Mucosa of stomach (tissue), 1 donor: ENCODE data around the gene GRM4.

ENCODE experiments used
- H3K27me3 ChIP-seq: one replicate; pipeline ENCODE4 v1.7.0; 2013; ENCODE audit warnings: mild to moderate bottlenecking, low read length; ENCODE audit not compliant: control insufficient read depth, insufficient read depth
- H3K36me3 ChIP-seq: one replicate; pipeline ENCODE4 v1.7.0; 2013; ENCODE audit warnings: low read length; ENCODE audit not compliant: control insufficient read depth, insufficient read depth
- H3K4me1 ChIP-seq: one replicate; pipeline ENCODE4 v1.7.0; 2013; ENCODE audit warnings: mild to moderate bottlenecking, low read length; ENCODE audit not compliant: control insufficient read depth, insufficient read depth
- H3K4me3 ChIP-seq: one replicate; pipeline ENCODE4 v1.7.0; 2013; ENCODE audit warnings: low read length
- H3K9ac ChIP-seq: one replicate; pipeline ENCODE4 v1.7.0; 2013; ENCODE audit warnings: mild to moderate bottlenecking, low read length, moderate library complexity
- H3K9me3 ChIP-seq: one replicate; pipeline ENCODE4 v1.7.0; 2013; ENCODE audit warnings: mild to moderate bottlenecking, low read length, moderate library complexity; ENCODE audit not compliant: control insufficient read depth
- donor health status: Pancreatic carcinoma.

Gene GRM4

DNA sequence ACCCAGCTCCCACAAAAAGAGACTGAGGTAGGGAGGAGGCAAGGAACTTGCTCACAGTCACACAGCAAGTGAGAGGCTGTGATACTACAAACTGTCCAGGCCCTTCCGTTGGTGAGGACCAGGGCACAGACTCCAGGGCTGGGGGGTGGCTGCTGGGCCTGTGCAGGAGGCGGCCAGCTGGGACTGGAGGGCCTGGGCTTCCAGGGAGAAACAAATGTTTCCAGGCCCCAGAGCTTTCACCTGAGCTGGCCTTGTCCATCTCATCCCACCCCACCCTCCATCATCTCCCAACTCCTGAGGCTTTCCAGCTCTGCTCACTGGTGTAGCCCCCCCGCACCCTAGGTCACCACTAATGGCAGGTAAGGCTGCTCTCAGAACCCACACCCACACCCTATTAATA, 86.0 kb downstream of the GRM4 start:
- H3K27me3 ChIP-seq, result peaks cover 21% of the 10 kb centered on the region

DNA sequence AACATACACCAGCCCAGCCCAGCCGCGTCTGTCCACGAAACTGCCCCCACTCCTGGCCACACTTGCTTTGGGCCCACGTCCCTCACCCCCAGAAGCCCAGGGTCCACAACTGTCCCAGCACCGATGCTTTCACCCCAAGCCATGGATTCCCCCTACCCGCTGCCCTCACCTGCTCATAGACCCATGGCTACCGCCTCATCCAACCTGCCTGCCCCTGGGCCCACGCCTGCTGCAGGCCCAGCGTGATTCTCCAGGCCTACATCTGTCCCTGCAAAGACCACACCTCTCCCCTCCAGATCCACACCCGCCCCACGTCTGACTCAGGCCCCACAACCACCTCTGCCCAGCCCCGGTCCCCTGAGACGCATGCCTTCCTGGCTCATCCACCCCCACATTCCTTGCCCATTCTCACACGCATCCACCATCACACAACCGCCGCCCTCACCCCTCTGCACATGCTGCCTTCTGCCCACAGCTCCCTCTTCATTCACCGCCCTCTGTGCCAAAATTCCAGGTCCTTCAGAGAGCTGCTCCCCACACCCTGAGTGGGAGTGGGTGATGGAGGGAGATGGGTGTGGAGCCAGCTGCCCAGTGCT, 86.7 kb downstream of the GRM4 start:
- no peaks in the 10 kb centered on the region for H3K9me3 ChIP-seq
- H3K4me1 ChIP-seq, result peaks cover 7% of the 10 kb centered on the region
- H3K9ac ChIP-seq, result no peak overlapping the region
- H3K4me3 ChIP-seq, result no peak overlapping the region
- peaks cover 14% of the 10 kb centered on the region for H3K27me3 ChIP-seq
- no peaks in the 10 kb centered on the region for H3K36me3 ChIP-seq

More for the DNA sequence above, 86.0 kb downstream of the GRM4 start:
- no peaks in the 10 kb centered on the region for H3K9me3 ChIP-seq
- H3K4me1 ChIP-seq, result peaks cover 7% of the 10 kb centered on the region
- H3K4me3 ChIP-seq, result no peak overlapping the region
- H3K36me3 ChIP-seq, result no peaks in the 10 kb centered on the region
- H3K9ac ChIP-seq, result no peak overlapping the region

- peaks cover 7% of the 10 kb centered on the region for H3K4me1 ChIP-seq
- no peak overlapping the region for H3K4me3 ChIP-seq
- no peak overlapping the region for H3K9ac ChIP-seq
- H3K27me3 ChIP-seq, result peaks cover 16% of the 10 kb centered on the region
- no peaks in the 10 kb centered on the region for H3K36me3 ChIP-seq
- no peaks in the 10 kb centered on the region for H3K9me3 ChIP-seq
These were observed 88.1 kb downstream of the GRM4 start for GRCh38 chr6:34057790-34058189.

GRCh38 chr6:34057191-34057590, 88.7 kb downstream of the GRM4 start:
- peaks cover 7% of the 10 kb centered on the region for H3K4me1 ChIP-seq
- H3K36me3 ChIP-seq, result no peaks in the 10 kb centered on the region
- H3K9ac ChIP-seq, result no peak overlapping the region
- H3K9me3 ChIP-seq, result no peaks in the 10 kb centered on the region
- peaks cover 15% of the 10 kb centered on the region for H3K27me3 ChIP-seq
- H3K4me3 ChIP-seq, result no peak overlapping the region

GRCh38 chr6:34056305-34057108, 89.4 kb downstream of the GRM4 start:
- H3K9ac ChIP-seq, result no peak overlapping the region
- peaks cover 7% of the 10 kb centered on the region for H3K4me1 ChIP-seq
- no peak overlapping the region for H3K4me3 ChIP-seq
- no peaks in the 10 kb centered on the region for H3K36me3 ChIP-seq
- no peaks in the 10 kb centered on the region for H3K9me3 ChIP-seq
- peaks cover 15% of the 10 kb centered on the region for H3K27me3 ChIP-seq

- no peaks in the 10 kb centered on the region for H3K9me3 ChIP-seq
- peaks cover 12% of the 10 kb centered on the region for H3K27me3 ChIP-seq
- H3K36me3 ChIP-seq, result no peaks in the 10 kb centered on the region
- no peak overlapping the region for H3K9ac ChIP-seq
- no peak overlapping the region for H3K4me3 ChIP-seq
- peaks cover 7% of the 10 kb centered on the region for H3K4me1 ChIP-seq
These were observed 90.5 kb downstream of the GRM4 start for GRCh38 chr6:34055223-34055933.

- H3K36me3 ChIP-seq, result no peaks in the 10 kb centered on the region
- H3K9me3 ChIP-seq, result no peaks in the 10 kb centered on the region
- H3K4me3 ChIP-seq, result no peak overlapping the region
- no peak overlapping the region for H3K9ac ChIP-seq
- H3K4me1 ChIP-seq, result peaks cover 7% of the 10 kb centered on the region
- H3K27me3 ChIP-seq, result peaks cover 12% of the 10 kb centered on the region
These were observed 92.2 kb downstream of the GRM4 start for GRCh38 chr6:34053721-34054120.

DNA sequence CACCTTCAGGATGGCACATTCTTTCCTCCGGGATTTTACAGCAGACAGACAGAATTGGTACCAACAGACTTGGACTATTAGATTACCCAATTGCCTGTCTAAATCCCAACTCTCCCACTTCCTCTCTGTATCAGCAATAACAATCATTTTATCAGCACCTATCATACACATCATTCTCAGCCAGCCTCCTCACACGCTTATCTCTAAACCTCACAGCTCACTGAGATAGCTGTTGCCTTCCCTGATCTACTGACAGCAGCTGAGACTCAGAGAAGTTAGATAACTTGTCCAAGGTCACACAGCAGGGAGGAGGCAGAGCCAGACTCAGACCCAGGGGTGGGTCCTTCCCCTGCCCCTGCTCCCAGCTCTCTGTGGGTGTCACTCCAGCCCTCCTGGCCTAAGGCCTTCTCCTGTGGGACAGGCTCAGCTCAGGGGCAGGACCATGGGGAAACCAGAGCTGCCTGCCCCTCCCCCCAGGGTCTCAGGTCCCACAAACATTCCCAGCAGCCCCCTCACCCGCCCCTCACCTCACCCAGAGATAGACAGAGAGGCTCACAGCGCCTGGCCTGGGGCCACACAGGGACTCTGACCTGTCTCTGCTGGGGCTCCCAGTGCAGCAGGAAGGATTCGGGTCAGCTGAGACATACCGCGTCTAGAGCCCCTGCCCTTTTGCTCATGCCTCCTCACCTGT, 92.8 kb downstream of the GRM4 start:
- H3K36me3 ChIP-seq, result no peaks in the 10 kb centered on the region
- H3K9me3 ChIP-seq, result no peaks in the 10 kb centered on the region
- H3K4me1 ChIP-seq, result peaks cover 7% of the 10 kb centered on the region
- H3K27me3 ChIP-seq, result peaks cover 12% of the 10 kb centered on the region
- H3K4me3 ChIP-seq, result no peak overlapping the region
- H3K9ac ChIP-seq, result no peak overlapping the region

DNA sequence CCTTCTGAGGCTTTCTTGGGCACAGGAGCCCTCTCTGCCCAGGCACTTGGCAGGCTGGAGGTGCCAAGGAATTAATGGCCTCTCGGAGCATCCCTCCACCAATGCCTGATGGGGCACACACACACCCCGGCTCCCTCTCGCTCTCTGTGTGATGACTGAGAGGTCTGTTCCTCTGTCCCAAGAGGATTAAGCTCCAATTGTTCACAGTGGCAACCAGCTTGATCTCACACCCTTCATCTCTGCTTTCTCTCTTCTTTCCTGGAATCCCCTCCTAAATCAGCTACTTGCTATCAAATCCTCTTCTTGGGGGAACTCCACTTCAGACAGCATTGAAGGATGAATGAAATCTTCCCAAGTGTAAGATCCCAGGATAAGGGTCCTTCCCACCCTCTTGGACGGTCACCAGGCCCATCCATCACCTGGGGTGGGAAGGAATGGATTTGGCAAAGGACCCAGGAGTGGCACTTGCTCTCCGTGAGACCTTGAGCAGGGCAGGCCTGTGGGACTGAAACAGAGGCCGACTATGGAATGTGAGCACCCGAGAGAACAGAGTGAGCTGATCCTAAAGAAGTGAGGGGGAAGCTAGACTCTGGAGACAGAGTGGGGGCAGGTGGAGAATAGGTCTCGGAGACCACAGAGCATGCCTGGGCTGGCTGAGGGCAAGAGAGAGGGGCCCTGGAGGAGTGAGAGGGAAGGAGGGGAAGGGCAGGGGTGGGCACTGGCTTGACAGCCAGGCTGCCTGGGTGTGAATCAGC, 93.6 kb downstream of the GRM4 start:
- no peaks in the 10 kb centered on the region for H3K9me3 ChIP-seq
- no peak overlapping the region for H3K4me3 ChIP-seq
- H3K4me1 ChIP-seq, result peaks cover 7% of the 10 kb centered on the region
- H3K36me3 ChIP-seq, result no peaks in the 10 kb centered on the region
- H3K27me3 ChIP-seq, result peaks cover 12% of the 10 kb centered on the region
- no peak overlapping the region for H3K9ac ChIP-seq

DNA sequence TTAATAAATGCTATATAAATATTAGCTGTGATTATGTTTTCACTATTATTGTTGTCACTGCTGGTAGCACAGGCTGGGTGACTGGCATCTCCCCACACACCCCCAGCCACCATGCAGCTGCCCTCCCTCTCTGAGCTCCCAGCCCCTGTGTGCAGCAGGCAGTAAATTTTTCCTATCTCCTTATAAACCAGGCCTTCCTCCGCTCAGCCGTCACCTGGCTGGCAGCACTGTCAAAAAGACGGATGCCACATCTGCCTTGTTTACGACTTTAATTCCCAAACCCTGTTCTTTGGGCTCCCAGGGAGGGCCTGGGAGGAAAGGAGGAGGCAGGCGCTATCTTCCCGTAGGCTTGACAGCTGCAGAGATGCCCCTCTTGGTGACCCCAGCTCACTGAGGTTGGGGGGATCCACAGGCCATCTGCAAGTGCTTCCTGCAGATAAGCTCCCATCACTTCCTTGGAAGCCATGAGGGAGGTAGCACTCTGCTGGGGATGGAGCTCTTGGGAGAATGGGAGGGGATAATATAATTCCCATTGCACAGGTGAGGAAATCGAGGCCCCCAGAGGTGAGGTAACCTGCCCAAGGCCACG, 94.5 kb downstream of the GRM4 start:
- peaks cover 7% of the 10 kb centered on the region for H3K27me3 ChIP-seq
- H3K4me1 ChIP-seq, result peaks cover 5% of the 10 kb centered on the region
- H3K4me3 ChIP-seq, result no peak overlapping the region
- no peaks in the 10 kb centered on the region for H3K9me3 ChIP-seq
- H3K36me3 ChIP-seq, result no peaks in the 10 kb centered on the region
- no peak overlapping the region for H3K9ac ChIP-seq

DNA sequence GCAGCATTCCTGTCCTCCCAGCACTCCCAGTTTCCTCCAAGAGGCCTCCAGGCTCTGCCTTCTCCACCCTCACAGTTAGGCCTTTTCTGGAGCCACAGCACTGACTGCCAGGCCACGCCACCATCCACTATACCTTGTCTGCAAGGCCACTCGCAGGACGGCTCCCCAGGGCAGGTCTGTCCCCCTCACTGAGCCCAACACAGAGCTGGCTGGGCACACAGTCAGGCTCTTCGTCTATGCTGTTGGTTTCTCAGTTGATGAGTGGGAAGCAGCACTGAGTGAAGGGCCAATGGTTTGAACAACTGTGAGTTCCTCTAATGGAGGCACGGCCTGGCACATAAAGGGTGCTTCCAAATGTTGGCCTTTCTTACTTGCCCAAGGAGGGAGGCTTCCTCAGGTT, 95.2 kb downstream of the GRM4 start:
- Histone ChIP-seq H3K27me3 (peaks cover 7% of the 10 kb centered on the region), H3K4me1 (no peaks in the 10 kb centered on the region), H3K9ac (no peak overlapping the region), H3K9me3 (no peaks in the 10 kb centered on the region), H3K36me3 (no peaks in the 10 kb centered on the region), H3K4me3 (no peak overlapping the region)
